Calu3 (cell line): Measurements from ENCODE around the gene TTC28. TPM values are rescaled to one million over a fixed set of nuclear protein-coding genes. Genes with fewer than 3 reads are reported as not detected.

Experiments
- BruUV-seq: library from RNA; stranded (reverse); fragments of 400-500 nt; replicated peaks from 2 replicates; lab custom pipeline; 2021; lab: Mats Ljungman, UMichigan
- CTCF ChIA-PET: fragments of 300-600 bp; sonication (Branson Sonifier 250); formaldehyde crosslinking; loops from one replicate; lab custom pipeline; 2022; ENCODE audit warnings: antibody characterized with exemption; lab: Charles Lee
- DNase-seq: peaks from one replicate; pipeline ENCODE4 v3.0.0; 2022
- H3K27ac Mint-ChIP-seq: one replicate; pipeline ENCODE4 v1.8.0; 2022; ENCODE audit warnings: mixed read lengths; ENCODE audit not compliant: unreplicated experiment
- H3K27me3 Mint-ChIP-seq: one replicate; pipeline ENCODE4 v1.8.0; 2022; ENCODE audit warnings: mixed read lengths; ENCODE audit not compliant: unreplicated experiment
- H3K36me3 Mint-ChIP-seq: one replicate; pipeline ENCODE4 v1.8.0; 2022; ENCODE audit warnings: mild to moderate bottlenecking, moderate library complexity, mixed read lengths; ENCODE audit not compliant: insufficient read depth, unreplicated experiment
- H3K4me1 Mint-ChIP-seq: one replicate; pipeline ENCODE4 v1.8.0; 2022; ENCODE audit warnings: mild to moderate bottlenecking, low read depth, mixed read lengths; ENCODE audit not compliant: unreplicated experiment
- H3K4me3 Mint-ChIP-seq: one replicate; pipeline ENCODE4 v1.8.0; 2022; ENCODE audit warnings: mild to moderate bottlenecking, low read depth, moderate library complexity, mixed read lengths; ENCODE audit not compliant: unreplicated experiment
- H3K9me3 Mint-ChIP-seq: one replicate; pipeline ENCODE4 v1.8.0; 2022; ENCODE audit warnings: low read depth, mixed read lengths; ENCODE audit not compliant: unreplicated experiment
- intact Hi-C: fragments of 100-400 bp; cut with micrococcal nuclease; formaldehyde crosslinking; loops from one replicate; pipeline ENCODE4 v1.10.0; 2022; ENCODE audit not compliant: unreplicated experiment
- total RNA-seq: library from RNA; stranded (reverse); gene quantifications from 2 replicates; pipeline ENCODE4 v1.2.3, GENCODE V29; 2022
- TF ChIP-seq, protein P1 (sequence below): fragments of 200-600 bp; IDR thresholded peaks from one replicate; pipeline ENCODE4 v1.8.0; 2022; ENCODE audit warnings: antibody characterized with exemption; ENCODE audit not compliant: unreplicated experiment

The TTC28 gene
- total RNA-seq, 1 experiment from 2014 or later = 5.2 TPM

GRCh38 chr22:28488825-28489224, 190.8 kb downstream of the TTC28 start:
- no peak overlapping the region for H3K27ac Mint-ChIP-seq
- no peak overlapping the region for H3K4me3 Mint-ChIP-seq
- no TSS peak for BruUV-seq
- intact Hi-C loops = no loop called here
- no peaks in the 10 kb centered on the region for H3K9me3 Mint-ChIP-seq
- H3K36me3 Mint-ChIP-seq = no peaks in the 10 kb centered on the region
- no peaks in the 10 kb centered on the region for H3K4me1 Mint-ChIP-seq
- no peak for DNase-seq
- H3K27me3 Mint-ChIP-seq = peaks cover 13% of the 10 kb centered on the region
- CTCF ChIA-PET = no interaction called here
- TF ChIP-seq, protein P1, sequence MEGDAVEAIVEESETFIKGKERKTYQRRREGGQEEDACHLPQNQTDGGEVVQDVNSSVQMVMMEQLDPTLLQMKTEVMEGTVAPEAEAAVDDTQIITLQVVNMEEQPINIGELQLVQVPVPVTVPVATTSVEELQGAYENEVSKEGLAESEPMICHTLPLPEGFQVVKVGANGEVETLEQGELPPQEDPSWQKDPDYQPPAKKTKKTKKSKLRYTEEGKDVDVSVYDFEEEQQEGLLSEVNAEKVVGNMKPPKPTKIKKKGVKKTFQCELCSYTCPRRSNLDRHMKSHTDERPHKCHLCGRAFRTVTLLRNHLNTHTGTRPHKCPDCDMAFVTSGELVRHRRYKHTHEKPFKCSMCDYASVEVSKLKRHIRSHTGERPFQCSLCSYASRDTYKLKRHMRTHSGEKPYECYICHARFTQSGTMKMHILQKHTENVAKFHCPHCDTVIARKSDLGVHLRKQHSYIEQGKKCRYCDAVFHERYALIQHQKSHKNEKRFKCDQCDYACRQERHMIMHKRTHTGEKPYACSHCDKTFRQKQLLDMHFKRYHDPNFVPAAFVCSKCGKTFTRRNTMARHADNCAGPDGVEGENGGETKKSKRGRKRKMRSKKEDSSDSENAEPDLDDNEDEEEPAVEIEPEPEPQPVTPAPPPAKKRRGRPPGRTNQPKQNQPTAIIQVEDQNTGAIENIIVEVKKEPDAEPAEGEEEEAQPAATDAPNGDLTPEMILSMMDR = no peak

- Mint-ChIP-seq H3K4me1 (no peaks in the 10 kb centered on the region), H3K27ac (no peak overlapping the region), H3K4me3 (no peak overlapping the region), H3K36me3 (no peaks in the 10 kb centered on the region), H3K9me3 (no peaks in the 10 kb centered on the region), H3K27me3 (peaks cover 20% of the 10 kb centered on the region)
- TF ChIP-seq, protein P1 = no peak
- no peak for DNase-seq
- intact Hi-C loops = no loop called here
- no TSS peak for BruUV-seq
- CTCF ChIA-PET = no interaction called here
Measured at GRCh38 chr22:28484662-28485061, 195.0 kb downstream of the TTC28 start.

GRCh38 chr22:28481725-28482124, 197.9 kb downstream of the TTC28 start:
- no peaks in the 10 kb centered on the region for H3K36me3 Mint-ChIP-seq
- H3K4me1 Mint-ChIP-seq = no peaks in the 10 kb centered on the region
- H3K4me3 Mint-ChIP-seq = no peak overlapping the region
- CTCF ChIA-PET = interaction anchor here (0.5 to 0.6 kb wide), 2 partner anchors 21 to 748 kb away, joined by 4 read pairs; no protein-coding TSS in a partner anchor
- TF ChIP-seq, protein P1 = no peak
- no peak overlapping the region for H3K27ac Mint-ChIP-seq
- intact Hi-C loops = no loop called here
- H3K9me3 Mint-ChIP-seq = no peaks in the 10 kb centered on the region
- H3K27me3 Mint-ChIP-seq = peaks cover 27% of the 10 kb centered on the region
- no peak for DNase-seq
- no TSS peak for BruUV-seq

- Mint-ChIP-seq H3K4me3 (no peak overlapping the region), H3K4me1 (no peaks in the 10 kb centered on the region), H3K27ac (no peak overlapping the region), H3K9me3 (no peaks in the 10 kb centered on the region), H3K36me3 (no peaks in the 10 kb centered on the region), H3K27me3 (peaks cover 27% of the 10 kb centered on the region)
- CTCF ChIA-PET = interaction anchor here (0.6 kb wide), 1 partner anchor 1004 kb away, joined by 4 read pairs; no protein-coding TSS in a partner anchor
- no peak for DNase-seq
- intact Hi-C loops = no loop called here
- BruUV-seq = no TSS peak
- TF ChIP-seq, protein P1 = no peak
Measured at GRCh38 chr22:28480000-28480715, 199.5 kb downstream of the TTC28 start.
